SKM-1 treated with dmso at 0.1 percent for 144 hours (cell line): Measurements from ENCODE around the gene RALA.
A peak's percentile ranks its signal among the peaks of the same experiment; 100 is the strongest.
"Not testable (repeated sequence)": the region's sequence is repeated elsewhere in the genome, so short reads cannot be mapped to it uniquely, and the experiment has no call there.

Experiments used
- DNase-seq: peaks from one replicate; lab custom pipeline; 2025; ENCODE audit not compliant: unreplicated experiment; lab: John Stamatoyannopoulos, UW

Gene RALA

DNA sequence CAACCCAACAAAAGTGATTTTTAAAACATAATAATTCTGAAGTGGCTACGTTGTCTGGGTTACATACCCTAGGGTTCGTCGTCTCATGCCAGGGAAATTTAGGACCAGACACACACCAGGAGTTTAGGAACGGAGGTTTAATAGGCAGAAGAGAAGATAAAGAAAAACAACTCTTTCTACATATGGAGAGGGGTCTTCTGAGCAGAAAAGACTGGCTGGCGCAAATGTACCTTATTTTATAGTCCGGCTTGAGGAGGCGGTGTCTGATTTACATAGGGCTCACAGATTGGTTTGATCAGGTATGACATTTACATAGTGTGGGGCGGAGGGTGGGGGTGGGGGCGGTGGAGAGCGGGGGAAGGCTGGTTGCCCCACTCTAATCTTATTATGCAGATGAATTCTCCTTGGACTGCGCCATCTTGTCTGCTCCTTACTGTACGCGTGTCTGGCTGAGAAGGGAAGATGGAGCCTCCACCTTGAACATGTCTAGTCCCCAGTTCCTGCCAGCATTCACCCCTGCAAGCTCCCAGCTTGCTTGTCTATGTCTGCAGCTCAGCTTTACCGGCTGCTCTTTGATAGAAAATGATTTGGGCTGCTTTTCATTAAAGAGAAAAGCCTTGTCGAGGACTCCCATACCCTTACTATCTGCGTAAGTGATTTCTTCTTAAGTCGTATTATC lies 98.7 kb downstream of the RALA start:
- no peak for DNase-seq

DNA sequence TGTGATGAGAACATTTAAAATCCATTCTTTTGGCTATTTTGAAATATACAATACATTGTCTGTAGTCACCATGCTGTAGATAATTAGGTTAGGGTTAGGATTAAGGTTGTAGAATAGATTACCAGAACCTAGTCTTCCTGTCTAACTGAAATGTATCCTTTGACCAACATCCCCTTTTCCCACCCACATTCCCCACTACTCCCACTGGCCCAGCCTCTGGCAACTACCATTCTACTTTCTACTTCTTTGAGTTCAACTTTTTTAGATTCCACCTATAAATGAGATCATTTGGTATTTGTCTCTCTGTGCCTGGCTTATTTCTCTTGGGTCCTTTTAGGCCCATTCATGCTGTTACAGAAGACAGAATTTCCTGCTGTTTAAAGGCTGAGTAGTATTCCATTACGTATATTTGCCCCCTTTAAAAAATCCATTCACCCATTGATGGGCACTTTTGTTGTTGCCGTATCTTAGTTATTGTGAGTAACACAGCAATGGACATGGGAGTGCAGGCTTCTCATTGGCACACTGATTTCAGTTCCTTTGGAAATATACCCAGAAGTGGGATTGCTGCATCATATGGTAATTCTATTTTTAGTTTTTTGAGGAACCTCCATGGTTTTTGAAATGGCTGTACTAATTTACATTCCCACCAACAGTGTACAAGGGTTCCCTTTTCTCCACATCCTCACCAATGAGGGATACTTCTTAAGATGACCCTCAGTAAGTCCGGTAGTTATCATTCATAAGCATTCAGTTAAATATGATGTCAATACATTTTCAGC lies 104.0 kb downstream of the RALA start:
- no peak for DNase-seq

DNA sequence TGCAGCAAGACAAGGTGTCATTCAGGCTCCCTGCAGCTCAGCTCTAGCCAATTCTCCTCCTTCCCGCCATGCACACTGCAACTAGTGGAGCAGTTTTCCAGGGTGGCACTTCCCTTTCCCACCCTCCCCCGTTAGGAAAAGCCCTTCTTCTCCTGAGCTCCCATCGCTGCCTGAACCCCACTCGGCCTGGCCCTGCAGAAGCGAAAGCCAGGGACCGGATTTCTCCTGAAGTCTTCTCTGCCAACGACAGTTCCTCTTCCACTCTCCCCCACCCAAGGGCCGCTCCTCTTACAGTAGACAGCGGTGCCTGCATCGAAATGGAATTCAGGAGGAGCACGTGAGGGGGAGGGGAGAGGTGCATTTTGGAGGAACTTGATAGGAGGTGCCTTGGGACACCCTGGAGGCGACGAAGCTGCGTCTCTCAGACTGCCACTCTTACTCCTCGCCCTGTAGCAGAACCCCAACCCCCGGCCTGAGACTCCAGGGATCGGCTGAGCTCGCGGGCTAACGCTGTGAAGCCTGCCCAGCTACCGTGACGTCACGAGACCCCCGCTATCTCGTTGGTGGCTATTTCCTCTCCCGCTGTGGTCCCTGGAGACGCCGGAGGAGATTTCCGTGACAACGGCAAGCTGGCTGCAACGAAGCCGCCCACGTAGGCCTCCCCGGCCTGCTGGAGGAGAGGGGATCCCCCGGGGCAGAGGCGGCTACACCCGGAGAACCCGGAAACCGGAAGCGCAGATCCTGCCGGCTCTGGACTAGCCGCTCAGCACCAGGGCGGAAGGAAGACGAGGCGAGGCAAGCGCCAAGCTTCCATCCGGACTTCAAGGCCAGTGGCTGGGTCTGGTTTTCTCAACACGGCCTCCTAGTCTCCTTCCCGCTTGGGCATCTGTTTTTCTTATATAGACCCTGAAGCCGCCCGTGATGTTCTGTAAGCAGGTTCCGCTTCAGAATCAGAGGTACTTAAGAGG lies 109.7 kb downstream of the RALA start:
- DNase-seq = peak; percentile 85

GRCh38 chr7:39733881-39734632 lies 110.7 kb downstream of the RALA start:
- DNase-seq = peak; percentile 21

DNA sequence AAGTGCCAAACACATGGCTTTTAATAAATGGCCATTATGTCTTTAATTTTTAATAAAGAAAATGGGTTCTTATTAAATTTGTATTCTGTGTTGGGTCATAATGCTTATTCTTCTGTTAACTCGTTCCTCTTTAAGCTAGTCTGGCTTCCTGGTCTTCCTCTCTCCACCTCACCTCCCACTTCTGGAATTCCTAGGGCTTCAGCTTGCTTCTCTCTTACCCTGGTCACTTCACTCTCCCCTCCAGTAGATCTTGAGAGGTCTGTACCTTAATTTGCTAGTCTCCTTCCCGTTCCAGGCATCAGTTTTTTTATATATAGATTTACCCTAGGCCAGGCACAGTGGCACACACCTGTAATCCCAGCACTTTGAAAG lies 111.2 kb downstream of the RALA start:
- no peak for DNase-seq

GRCh38 chr7:39735903-39736302 lies 112.5 kb downstream of the RALA start:
- no peak for DNase-seq

- DNase-seq = no peak
Observed at GRCh38 chr7:39741942-39742623, 118.7 kb downstream of the RALA start.

DNA sequence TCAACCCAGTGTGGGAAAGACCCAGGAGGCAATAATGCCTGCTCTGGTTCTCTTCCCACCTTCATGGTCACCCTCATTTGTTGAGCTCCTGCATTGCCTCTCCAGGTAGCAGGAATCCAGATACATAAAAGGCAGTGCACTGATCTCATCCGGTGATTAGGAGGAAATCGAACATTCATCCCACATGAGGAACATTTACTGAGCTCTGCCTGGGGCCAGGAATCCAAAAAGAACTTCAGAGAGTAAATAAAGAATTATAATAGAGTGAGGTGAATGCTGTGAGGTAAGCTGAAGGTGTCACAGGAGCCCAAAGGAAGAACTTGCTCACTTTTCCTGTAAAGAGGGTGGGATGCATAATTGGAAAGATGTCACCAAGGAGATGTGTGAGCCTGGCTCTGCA lies 121.2 kb downstream of the RALA start:
- DNase-seq = no peak

DNA sequence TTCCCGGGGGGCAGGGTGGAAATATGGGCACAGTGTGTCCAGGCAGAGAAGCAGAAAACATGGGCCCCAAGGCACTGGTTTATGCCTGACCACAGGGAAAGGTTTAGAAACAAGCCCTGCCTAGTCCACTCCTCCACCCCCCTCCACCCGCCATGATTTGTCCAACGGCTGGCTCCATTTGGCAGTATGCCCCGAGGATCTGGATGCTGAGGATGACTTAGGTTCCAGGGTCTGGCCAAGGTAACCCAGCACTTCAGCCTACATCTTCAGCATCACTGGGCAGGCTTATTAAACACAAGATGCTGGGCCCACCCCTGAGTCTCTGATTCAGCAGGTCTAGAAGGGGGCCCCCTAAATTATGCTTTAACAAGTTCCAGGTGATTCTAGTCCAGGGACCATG lies 121.9 kb downstream of the RALA start:
- no peak for DNase-seq

DNA sequence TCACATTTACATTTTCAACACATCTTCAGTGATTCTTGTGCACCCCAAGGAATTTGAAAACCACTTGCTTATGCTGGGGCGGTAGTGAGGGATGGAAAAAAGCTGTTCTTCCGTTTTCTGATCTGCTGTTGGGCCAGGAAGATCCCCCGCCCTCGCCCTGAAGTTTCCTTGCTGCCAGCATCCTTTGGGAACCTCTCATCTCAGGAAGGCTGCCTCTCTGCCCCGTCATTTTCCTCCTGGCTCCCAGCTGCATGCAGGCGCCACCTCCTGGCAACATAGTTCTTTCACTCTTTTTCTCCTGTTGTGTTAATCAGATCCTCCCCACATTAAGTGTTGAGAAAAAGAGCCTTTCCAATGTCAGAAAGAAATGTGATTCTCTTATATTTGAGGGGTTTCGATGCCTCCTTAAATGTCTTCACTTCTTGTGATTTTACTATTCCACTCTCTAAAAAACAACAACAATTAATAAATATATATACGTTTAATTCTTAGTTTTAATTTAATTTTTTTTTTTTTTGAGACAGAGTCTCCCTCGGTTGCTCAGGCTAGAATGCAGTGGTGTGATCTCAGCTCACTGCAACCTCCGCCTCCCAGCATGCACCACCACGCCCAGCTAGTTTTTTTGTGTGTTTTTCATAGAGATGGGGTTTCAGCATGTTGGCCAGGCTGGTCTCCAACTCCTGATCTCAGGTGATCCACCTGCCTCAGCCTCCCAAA lies 122.9 kb downstream of the RALA start:
- DNase-seq = peak; percentile 57

DNA sequence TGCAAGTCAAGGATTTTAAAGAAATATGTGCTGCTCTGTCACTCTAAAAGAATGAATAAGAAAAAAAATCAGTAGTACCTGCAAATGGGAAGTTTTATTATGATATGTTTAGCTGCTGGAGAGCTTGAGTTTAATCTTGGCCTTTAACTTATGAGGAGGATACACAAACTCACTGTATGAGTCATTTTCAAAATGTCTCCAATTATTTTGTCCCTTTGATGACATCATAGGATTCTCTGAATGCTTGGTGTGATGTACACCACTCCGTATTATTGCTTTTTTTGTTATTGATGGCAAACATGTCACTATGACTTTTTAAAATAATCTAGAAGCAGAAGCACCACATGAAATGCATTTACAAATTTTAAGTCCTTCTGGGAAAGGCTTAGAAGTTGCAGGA lies 125.8 kb downstream of the RALA start:
- DNase-seq = no peak

DNA sequence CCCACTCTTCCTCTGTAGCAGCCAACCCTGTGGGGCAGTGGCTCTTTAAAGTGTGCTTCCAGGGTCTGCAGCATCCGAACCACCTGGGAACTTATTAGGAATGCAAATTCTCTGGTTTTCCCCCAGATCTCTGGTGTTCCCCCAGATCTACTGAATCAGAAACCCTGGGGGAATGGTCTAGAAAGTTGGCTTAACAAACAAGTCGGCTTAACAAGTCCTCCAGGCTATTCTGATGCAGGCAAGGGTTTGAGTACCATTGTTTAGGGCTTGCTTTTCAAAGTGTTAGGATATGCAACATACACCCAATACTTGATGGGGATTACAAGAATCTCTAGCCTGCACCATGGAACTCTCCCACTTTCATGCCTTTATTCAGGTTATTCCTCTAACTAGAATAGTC lies 126.3 kb downstream of the RALA start:
- DNase-seq = no peak

- no peak for DNase-seq
Observed at GRCh38 chr7:39750253-39751077, 127.1 kb downstream of the RALA start.

DNA sequence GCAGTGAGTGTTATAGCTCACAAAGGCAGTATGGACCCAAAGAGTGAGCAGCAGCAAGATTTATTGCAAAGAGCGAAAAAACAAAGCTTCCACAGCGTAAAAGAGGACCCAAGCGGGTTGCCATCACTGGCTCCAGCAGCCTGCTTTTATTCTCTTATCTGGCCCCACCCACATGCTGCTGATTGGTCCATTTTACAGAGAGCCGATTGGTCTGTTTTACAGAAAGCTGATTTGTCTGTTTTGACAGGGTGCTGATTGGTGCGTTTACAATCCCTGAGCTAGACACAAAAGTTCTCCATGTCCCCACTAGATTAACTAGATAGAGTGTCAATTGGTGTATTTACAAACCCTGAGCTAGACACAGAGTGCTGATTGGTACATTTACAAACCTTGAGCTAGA lies 129.9 kb downstream of the RALA start:
- DNase-seq = not testable (repeated sequence)

DNA sequence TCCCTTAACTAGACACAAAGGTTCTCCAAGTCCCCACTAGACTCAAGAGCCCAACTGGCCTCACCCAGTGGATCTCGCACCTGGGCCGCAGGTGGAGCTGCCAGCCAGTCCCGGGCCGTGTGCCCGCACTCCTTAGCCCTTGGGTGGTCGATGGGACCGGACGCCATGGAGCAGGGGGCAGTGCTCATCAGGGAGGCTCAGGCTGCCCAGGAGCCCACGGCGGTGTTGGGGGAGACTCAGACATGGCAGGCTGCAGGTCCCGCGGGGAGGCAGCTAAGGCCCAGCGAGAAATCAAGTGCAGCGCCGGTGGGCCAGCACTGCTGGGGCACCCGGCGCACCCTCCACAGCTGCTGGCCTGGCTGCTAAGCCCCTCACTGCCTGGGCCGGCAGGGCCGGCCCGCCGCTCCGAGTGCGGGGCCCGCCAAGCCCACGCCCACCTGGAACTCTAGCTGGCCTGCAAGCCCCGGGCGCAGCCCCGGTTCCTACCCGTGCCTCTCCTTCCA lies 130.5 kb downstream of the RALA start:
- no peak for DNase-seq

- no peak for DNase-seq
Observed at GRCh38 chr7:39754326-39755120, 131.2 kb downstream of the RALA start.

DNA sequence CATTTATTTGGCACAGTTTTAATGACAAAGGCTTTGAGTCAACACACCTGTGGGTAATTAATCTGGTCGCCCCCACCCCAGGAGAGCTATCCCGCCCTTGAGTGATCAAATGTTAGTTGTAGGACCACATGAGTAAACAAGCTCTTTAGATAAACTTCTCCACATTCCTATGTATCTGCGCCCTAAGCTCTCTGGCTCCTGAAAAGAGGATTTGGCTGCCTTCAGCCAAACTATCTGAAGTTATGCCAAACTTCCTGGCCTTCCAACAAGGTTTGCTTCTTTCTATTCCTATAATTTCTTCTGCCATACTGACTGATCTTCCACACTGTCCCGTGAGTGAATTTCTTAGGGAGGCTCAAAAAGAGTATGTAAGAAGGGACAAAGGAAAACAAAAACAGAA lies 134.2 kb downstream of the RALA start:
- no peak for DNase-seq
